SK-N-SH (cell line): ENCODE measurements around the gene SCN9A. TPM values are rescaled to one million over a fixed set of nuclear protein-coding genes. Genes with fewer than 3 reads are reported as not detected.

Experiments used
- CTCF ChIA-PET: fragments of 300-600, 350-600 bp; formaldehyde crosslinking; extraction: SDS; loops from one replicate; lab custom pipeline; 2021; lab: Yijun Ruan, JAX
- POLR2A ChIA-PET: fragments of 350-600 bp; sonication (Branson Sonifier 250); formaldehyde crosslinking; extraction: SDS; loops from one replicate; lab custom pipeline; 2020; ENCODE audit warnings: antibody characterized with exemption, inconsistent platforms; lab: Yijun Ruan, JAX
- DNase-seq: peaks from one replicate; pipeline ENCODE4 v3.0.0; 2012
- H2AFZ ChIP-seq: fragments of 200-600 bp; sonication (generic); 2 replicates; pipeline ENCODE4 v1.8.1; 2016; ENCODE audit warnings: antibody characterized with exemption, mild to moderate bottlenecking, low read depth
- H3F3A ChIP-seq: fragments of 200-600 bp; sonication (generic); replicated peaks from 2 replicates; pipeline ENCODE3; 2016; ENCODE audit warnings: antibody characterized with exemption, mild to moderate bottlenecking; ENCODE audit not compliant: insufficient read depth
- H3K27ac ChIP-seq, 2 experiments: fragments of 200-500 bp in 1 of 2; fragments of 200-600 bp in 1 of 2; sonication (Bioruptor generic) in 1 of 2; sonication (generic), shearing (Covaris generic) in 1 of 2; 2 replicates each; pipeline versions ENCODE4 v1.5.1 to v1.6.1; 2014 to 2016; ENCODE audit warnings: low read depth in 2 of 2, inconsistent platforms in 1 of 2, low read length in 1 of 2, mild to moderate bottlenecking in 1 of 2, mixed read lengths in 1 of 2
- H3K27me3 ChIP-seq: fragments of 200-600 bp; sonication (generic), shearing (Covaris generic); 2 replicates; pipeline ENCODE4 v1.6.1; 2016; ENCODE audit warnings: mixed run types; ENCODE audit not compliant: insufficient read depth
- H3K36me3 ChIP-seq, 2 experiments: fragments of 200-500 bp in 1 of 2; fragments of 200-600 bp in 1 of 2; sonication (Bioruptor generic) in 1 of 2; sonication (generic) in 1 of 2; replicated peaks in 1 of 2; 2 replicates each; pipeline versions ENCODE3 to v1.5.1; 2014 to 2016; ENCODE audit warnings: low read length in 1 of 2, mild to moderate bottlenecking in 1 of 2; ENCODE audit not compliant: insufficient read depth in 2 of 2, control insufficient read depth in 1 of 2
- H3K4me1 ChIP-seq, 2 experiments: fragments of 200-500 bp in 1 of 2; fragments of 200-600 bp in 1 of 2; sonication (Bioruptor generic) in 1 of 2; sonication (generic), shearing (Covaris generic) in 1 of 2; 2 replicates each; pipeline versions ENCODE4 v1.5.1 to v1.6.1; 2014 to 2016; ENCODE audit warnings: low read depth in 1 of 2, low read length in 1 of 2, mixed run types in 1 of 2; ENCODE audit not compliant: insufficient read depth in 2 of 2, control insufficient read depth in 1 of 2
- H3K4me2 ChIP-seq: fragments of 200-600 bp; sonication (generic), shearing (Covaris generic); 2 replicates; pipeline ENCODE4 v1.6.1; 2017; ENCODE audit warnings: mixed run types
- H3K4me3 ChIP-seq, 2 experiments: fragments of 200-500 bp in 1 of 2; fragments of 200-600 bp in 1 of 2; sonication (Bioruptor generic) in 1 of 2; sonication (generic), shearing (Covaris generic) in 1 of 2; 2 replicates each; pipeline versions ENCODE4 v1.5.1 to v1.8.1; 2014 to 2016; ENCODE audit warnings: low read depth in 2 of 2, inconsistent platforms in 1 of 2, low read length in 1 of 2, mild to moderate bottlenecking in 1 of 2, mixed read lengths in 1 of 2, moderate library complexity in 1 of 2
- H3K79me2 ChIP-seq: fragments of 200-600 bp; sonication (generic); 2 replicates; pipeline ENCODE4 v1.8.1; 2017; ENCODE audit warnings: mild to moderate bottlenecking; ENCODE audit not compliant: insufficient read depth
- H3K9ac ChIP-seq: fragments of 200-600 bp; sonication (generic); 2 replicates; pipeline ENCODE4 v1.6.1; 2017; ENCODE audit warnings: mixed run types
- H3K9me2 ChIP-seq: fragments of 200-600 bp; sonication (generic); 2 replicates; pipeline ENCODE4 v1.6.1; 2017; ENCODE audit warnings: mixed run types
- H3K9me3 ChIP-seq: fragments of 200-600 bp; sonication (generic); 2 replicates; pipeline ENCODE4 v1.6.1; 2017; ENCODE audit warnings: mixed run types, mild to moderate bottlenecking, moderate library complexity
- H4K20me1 ChIP-seq: fragments of 200-600 bp; sonication (generic); 2 replicates; pipeline ENCODE4 v1.6.1; 2017; ENCODE audit warnings: mild to moderate bottlenecking, mixed run types; ENCODE audit not compliant: insufficient read depth
- CHD2 ChIP-seq: fragments of 150-350 bp; IDR thresholded peaks from 2 replicates; pipeline ENCODE4 v1.6.1; 2018; ENCODE audit warnings: low read length; ENCODE audit not compliant: partially characterized antibody
- ELF1 ChIP-seq: IDR thresholded peaks from 2 replicates; pipeline ENCODE4 v1.4.0; 2012
- EP300 ChIP-seq, 2 experiments: IDR thresholded peaks; 2 replicates each; pipeline versions ENCODE4 v1.4.0 to v1.6.1; 2012; ENCODE audit warnings: borderline replicate concordance in 1 of 2, low read depth in 1 of 2, low read length in 1 of 2
- FOSL2 ChIP-seq: IDR thresholded peaks from 2 replicates; pipeline ENCODE4 v1.4.0; 2012; ENCODE audit warnings: low read depth, mild to moderate bottlenecking, moderate library complexity, borderline replicate concordance
- FOXJ3 ChIP-seq: sonication (generic); formaldehyde crosslinking; IDR thresholded peaks from 2 replicates; pipeline ENCODE4 v1.5.1; 2020; ENCODE audit warnings: mild to moderate bottlenecking, missing genetic modification reagents
- GABPA ChIP-seq: IDR thresholded peaks from 2 replicates; pipeline ENCODE4 v1.4.0; 2012; ENCODE audit warnings: low read depth, mild to moderate bottlenecking
- GATA2 ChIP-seq: sonication (generic); formaldehyde crosslinking; IDR thresholded peaks from 2 replicates; pipeline ENCODE4 v1.5.0; 2020; ENCODE audit warnings: mild to moderate bottlenecking, missing genetic modification reagents
- MXI1 ChIP-seq: IDR thresholded peaks from 2 replicates; pipeline ENCODE4 v1.6.1; 2012; ENCODE audit warnings: mild to moderate bottlenecking, low read depth, low read length, improper control_type of control experiment
- NFIC ChIP-seq: IDR thresholded peaks from 2 replicates; pipeline ENCODE4 v1.4.0; 2012; ENCODE audit warnings: borderline replicate concordance
- POLR2AphosphoS5 ChIP-seq: IDR thresholded peaks from 2 replicates; pipeline ENCODE4 v1.6.1; 2012; ENCODE audit warnings: low read depth, low read length
- RAD21 ChIP-seq: IDR thresholded peaks from 2 replicates; pipeline ENCODE4 v1.6.1; 2012; ENCODE audit warnings: mild to moderate bottlenecking, low read length
- RFX5 ChIP-seq: IDR thresholded peaks from 2 replicates; pipeline ENCODE4 v1.6.1; 2012; ENCODE audit warnings: mild to moderate bottlenecking, improper control_type of control experiment, low read length
- RXRA ChIP-seq: IDR thresholded peaks from 2 replicates; pipeline ENCODE4 v1.4.0; 2012; ENCODE audit warnings: low read depth, mild to moderate bottlenecking, borderline replicate concordance
- SIN3A ChIP-seq: IDR thresholded peaks from 2 replicates; pipeline ENCODE4 v1.6.1; 2012; ENCODE audit warnings: low read depth, mild to moderate bottlenecking, low read length, moderate library complexity, borderline replicate concordance
- SMC3 ChIP-seq: IDR thresholded peaks from 2 replicates; pipeline ENCODE4 v1.6.1; 2012; ENCODE audit warnings: low read depth, low read length, improper control_type of control experiment
- TAF1 ChIP-seq: IDR thresholded peaks from 2 replicates; pipeline ENCODE4 v1.6.1; 2012; ENCODE audit warnings: low read depth, mild to moderate bottlenecking, low read length, moderate library complexity, borderline replicate concordance
- TCF12 ChIP-seq: IDR thresholded peaks from 2 replicates; pipeline ENCODE4 v1.4.0; 2012
- TEAD4 ChIP-seq: IDR thresholded peaks from 2 replicates; pipeline ENCODE4 v1.4.0; 2012; ENCODE audit warnings: mild to moderate bottlenecking, borderline replicate concordance; ENCODE audit not compliant: insufficient read depth
- YY1 ChIP-seq: IDR thresholded peaks from 2 replicates; pipeline ENCODE4 v1.4.0; 2012; ENCODE audit warnings: low read depth, mild to moderate bottlenecking
- WGBS: methylation state at CpG from one replicate; pipeline ENCODE4 v1.1.6; 2017; ENCODE audit warnings: low lambda C conversion rate; 5-methylcytosine and 5-hydroxymethylcytosine counted together
- polyA plus RNA-seq, 3 experiments: library from polyadenylated mRNA; depleted of rRNA; stranded (reverse); fragments of >200 nt; gene quantifications; 2 replicates each; pipeline ENCODE4 v1.2.3, GENCODE V29; 2012
- TF ChIP-seq, protein P1 (sequence below): IDR thresholded peaks from 2 replicates; pipeline ENCODE4 v1.4.0; 2012; ENCODE audit warnings: low read depth, borderline replicate concordance
- TF ChIP-seq, protein P2 (sequence below): IDR thresholded peaks from 2 replicates; pipeline ENCODE4 v1.6.1; 2012; ENCODE audit warnings: mild to moderate bottlenecking, low read depth, low read length, moderate library complexity
- TF ChIP-seq, protein P3 (sequence below): fragments of 150-350 bp; IDR thresholded peaks from 2 replicates; pipeline ENCODE4 v1.6.1; 2016; ENCODE audit warnings: mild to moderate bottlenecking, low read depth, low read length
- TF ChIP-seq, protein P4 (sequence below): IDR thresholded peaks from 2 replicates; pipeline ENCODE4; 2012

SCN9A gene
- polyA plus RNA-seq, 1 of the 3 experiments (the other 2 are of a cell fraction), result 5.9 TPM

DNA sequence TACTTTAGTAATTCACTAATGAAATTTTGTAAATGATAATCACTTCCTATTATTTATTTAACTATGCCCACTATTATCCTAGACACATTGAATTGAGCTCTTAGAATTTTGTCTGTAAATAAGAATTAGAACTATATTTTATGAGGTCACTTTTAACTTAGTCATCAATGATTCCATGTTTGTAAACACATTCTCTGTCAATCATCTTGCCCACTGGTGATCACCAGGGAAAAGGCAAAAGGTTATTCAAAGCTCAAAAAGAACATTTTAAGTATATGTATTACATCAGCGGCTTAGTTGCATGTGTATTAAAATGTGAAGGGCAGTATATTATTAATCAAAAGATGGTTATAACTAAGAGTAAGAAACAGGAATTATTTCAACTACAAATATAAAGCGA is 25.2 kb downstream of the SCN9A start (continued):
- no peak for TF ChIP-seq MXI1

DNA sequence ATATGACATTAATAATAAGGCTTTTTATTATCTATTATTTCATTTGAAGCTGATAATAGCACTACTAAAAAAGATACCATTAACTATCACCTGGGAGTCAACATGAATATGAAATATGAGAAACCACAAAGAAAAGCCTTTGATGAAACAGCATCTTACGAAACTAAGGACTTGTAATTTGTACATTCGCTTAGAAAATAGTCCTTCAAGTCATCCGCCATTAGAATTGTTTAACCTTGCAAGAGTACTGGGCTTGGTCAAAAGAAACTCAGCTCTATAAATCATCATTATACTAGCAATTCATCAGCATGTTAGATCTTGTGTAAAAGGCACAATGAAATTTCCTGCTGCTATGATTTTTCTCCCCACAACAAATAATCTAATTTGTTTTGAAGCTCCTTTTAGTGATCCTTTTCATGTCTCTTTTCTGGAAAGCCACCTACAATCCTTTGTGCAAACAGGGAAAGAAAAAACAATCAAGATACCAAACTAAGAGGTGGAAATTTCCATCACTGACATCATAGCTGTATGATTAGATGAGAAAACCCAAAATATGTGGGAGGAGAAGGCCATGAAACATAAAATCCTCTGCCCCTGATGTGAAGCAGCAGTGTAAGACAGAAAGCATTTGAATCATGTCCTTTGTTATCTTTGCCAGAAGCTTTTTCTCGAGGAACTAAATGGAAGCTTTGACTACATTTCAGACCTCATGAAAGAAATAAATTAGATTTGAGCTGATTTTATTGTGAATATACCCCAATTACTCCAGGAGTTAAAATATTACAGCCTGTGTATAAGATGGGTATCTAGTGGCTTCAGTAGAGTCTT is 31.2 kb downstream of the SCN9A start:
- 49% methylated on average over 4 of the region's 4 CpGs for WGBS
- ChIA-PET CTCF (interaction anchor here (0.9 to 3.7 kb wide), 6 partner anchors 13 to 172 kb away, joined by 3 to 15 read pairs (median 4); no protein-coding TSS in a partner anchor), POLR2A (interaction anchor here (0.7 kb wide), 1 partner anchor 31 kb away, joined by 4 read pairs; the partner anchor contains the start of gene SCN9A)
- H3K4me2 ChIP-seq, result peak overlapping the region; percentile 45
- H3K27ac ChIP-seq, result peak overlapping the region; percentile 87 to 96
- no peaks in the 10 kb centered on the region for H3K36me3 ChIP-seq
- peak overlapping the region; percentile 20; the same call in 1 of the 2 replicates for H3K9ac ChIP-seq
- no peaks in the 10 kb centered on the region for H3K27me3 ChIP-seq
- no peaks in the 10 kb centered on the region for H3K9me3 ChIP-seq
- no peaks in the 10 kb centered on the region for H3K79me2 ChIP-seq
- H3K9me2 ChIP-seq, result no peaks in the 10 kb centered on the region
- no peak overlapping the region for H3K4me3 ChIP-seq
- peaks cover 17 to 35% of the 10 kb centered on the region in 2 experiments; a peak in 3 of 4 replicates for H3K4me1 ChIP-seq
- peak overlapping the region; percentile 73 for H2AFZ ChIP-seq
- DNase-seq, result peak; percentile 38
- peaks cover 13% of the 10 kb centered on the region for H3F3A ChIP-seq
- no peaks in the 10 kb centered on the region for H4K20me1 ChIP-seq
- TF ChIP-seq NFIC, result peak; percentile 17; the same call in 1 of the 2 replicates
- TF ChIP-seq, protein P1, sequence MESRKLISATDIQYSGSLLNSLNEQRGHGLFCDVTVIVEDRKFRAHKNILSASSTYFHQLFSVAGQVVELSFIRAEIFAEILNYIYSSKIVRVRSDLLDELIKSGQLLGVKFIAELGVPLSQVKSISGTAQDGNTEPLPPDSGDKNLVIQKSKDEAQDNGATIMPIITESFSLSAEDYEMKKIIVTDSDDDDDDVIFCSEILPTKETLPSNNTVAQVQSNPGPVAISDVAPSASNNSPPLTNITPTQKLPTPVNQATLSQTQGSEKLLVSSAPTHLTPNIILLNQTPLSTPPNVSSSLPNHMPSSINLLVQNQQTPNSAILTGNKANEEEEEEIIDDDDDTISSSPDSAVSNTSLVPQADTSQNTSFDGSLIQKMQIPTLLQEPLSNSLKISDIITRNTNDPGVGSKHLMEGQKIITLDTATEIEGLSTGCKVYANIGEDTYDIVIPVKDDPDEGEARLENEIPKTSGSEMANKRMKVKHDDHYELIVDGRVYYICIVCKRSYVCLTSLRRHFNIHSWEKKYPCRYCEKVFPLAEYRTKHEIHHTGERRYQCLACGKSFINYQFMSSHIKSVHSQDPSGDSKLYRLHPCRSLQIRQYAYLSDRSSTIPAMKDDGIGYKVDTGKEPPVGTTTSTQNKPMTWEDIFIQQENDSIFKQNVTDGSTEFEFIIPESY, result no peak
- no peak for TF ChIP-seq RFX5
- TF ChIP-seq MXI1, result 0 out of 2 replicates have a peak, but pooled peaks have one; percentile 23
- TF ChIP-seq SIN3A, result no peak
- TF ChIP-seq, protein P2, sequence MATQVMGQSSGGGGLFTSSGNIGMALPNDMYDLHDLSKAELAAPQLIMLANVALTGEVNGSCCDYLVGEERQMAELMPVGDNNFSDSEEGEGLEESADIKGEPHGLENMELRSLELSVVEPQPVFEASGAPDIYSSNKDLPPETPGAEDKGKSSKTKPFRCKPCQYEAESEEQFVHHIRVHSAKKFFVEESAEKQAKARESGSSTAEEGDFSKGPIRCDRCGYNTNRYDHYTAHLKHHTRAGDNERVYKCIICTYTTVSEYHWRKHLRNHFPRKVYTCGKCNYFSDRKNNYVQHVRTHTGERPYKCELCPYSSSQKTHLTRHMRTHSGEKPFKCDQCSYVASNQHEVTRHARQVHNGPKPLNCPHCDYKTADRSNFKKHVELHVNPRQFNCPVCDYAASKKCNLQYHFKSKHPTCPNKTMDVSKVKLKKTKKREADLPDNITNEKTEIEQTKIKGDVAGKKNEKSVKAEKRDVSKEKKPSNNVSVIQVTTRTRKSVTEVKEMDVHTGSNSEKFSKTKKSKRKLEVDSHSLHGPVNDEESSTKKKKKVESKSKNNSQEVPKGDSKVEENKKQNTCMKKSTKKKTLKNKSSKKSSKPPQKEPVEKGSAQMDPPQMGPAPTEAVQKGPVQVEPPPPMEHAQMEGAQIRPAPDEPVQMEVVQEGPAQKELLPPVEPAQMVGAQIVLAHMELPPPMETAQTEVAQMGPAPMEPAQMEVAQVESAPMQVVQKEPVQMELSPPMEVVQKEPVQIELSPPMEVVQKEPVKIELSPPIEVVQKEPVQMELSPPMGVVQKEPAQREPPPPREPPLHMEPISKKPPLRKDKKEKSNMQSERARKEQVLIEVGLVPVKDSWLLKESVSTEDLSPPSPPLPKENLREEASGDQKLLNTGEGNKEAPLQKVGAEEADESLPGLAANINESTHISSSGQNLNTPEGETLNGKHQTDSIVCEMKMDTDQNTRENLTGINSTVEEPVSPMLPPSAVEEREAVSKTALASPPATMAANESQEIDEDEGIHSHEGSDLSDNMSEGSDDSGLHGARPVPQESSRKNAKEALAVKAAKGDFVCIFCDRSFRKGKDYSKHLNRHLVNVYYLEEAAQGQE, result no peak
- TF ChIP-seq YY1, result no peak
- TF ChIP-seq GATA2 (CRISPR knock-in tag), result peak; percentile 77
- TF ChIP-seq CHD2, result no peak
- TF ChIP-seq, protein P3, sequence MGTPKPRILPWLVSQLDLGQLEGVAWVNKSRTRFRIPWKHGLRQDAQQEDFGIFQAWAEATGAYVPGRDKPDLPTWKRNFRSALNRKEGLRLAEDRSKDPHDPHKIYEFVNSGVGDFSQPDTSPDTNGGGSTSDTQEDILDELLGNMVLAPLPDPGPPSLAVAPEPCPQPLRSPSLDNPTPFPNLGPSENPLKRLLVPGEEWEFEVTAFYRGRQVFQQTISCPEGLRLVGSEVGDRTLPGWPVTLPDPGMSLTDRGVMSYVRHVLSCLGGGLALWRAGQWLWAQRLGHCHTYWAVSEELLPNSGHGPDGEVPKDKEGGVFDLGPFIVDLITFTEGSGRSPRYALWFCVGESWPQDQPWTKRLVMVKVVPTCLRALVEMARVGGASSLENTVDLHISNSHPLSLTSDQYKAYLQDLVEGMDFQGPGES, result no peak
- no peak for TF ChIP-seq RXRA
- TF ChIP-seq FOSL2, result no peak
- no peak; the same call in 1 of the 2 replicates for TF ChIP-seq TAF1
- TF ChIP-seq TCF12, result peak; percentile 51
- TF ChIP-seq FOXJ3 (CRISPR knock-in tag), result no peak
- no peak for TF ChIP-seq ELF1
- no peak for TF ChIP-seq GABPA
- TF ChIP-seq TEAD4, result no peak; the same call in 1 of the 2 replicates
- TF ChIP-seq POLR2AphosphoS5, result peak; percentile 23; the same call in 1 of the 2 replicates
- no peak for TF ChIP-seq SMC3
- TF ChIP-seq RAD21, result 0 out of 2 replicates have a peak, but pooled peaks have one; percentile 0
- TF ChIP-seq, protein P4, sequence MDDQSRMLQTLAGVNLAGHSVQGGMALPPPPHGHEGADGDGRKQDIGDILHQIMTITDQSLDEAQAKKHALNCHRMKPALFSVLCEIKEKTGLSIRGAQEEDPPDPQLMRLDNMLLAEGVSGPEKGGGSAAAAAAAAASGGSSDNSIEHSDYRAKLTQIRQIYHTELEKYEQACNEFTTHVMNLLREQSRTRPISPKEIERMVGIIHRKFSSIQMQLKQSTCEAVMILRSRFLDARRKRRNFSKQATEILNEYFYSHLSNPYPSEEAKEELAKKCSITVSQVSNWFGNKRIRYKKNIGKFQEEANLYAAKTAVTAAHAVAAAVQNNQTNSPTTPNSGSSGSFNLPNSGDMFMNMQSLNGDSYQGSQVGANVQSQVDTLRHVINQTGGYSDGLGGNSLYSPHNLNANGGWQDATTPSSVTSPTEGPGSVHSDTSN, result peak; percentile 24; the same call in 1 of the 2 replicates
- TF ChIP-seq EP300 (IDR thresholded peaks at IDR 0.05; ENCODE audit: borderline replicate concordance in 1 of 2, low read depth in 1 of 2, low read length in 1 of 2), result peak in 1 of 2 experiments; percentile 72; a peak in 2 of 4 replicates
